Liver (tissue), 9 donors: ENCODE measurements around the gene MADD. TPM values are rescaled to one million over a fixed set of nuclear protein-coding genes. Genes with fewer than 3 reads are reported as not detected.

ENCODE experiments used
- DNase-seq: peaks from one replicate; pipeline ENCODE4 v3.0.0-alpha.2; 2017; ENCODE audit warnings: low spot score
- H3K27ac ChIP-seq, 2 donors: one replicate each; pipeline ENCODE4 v1.7.0; 2013; ENCODE audit warnings: inconsistent platforms in 2 of 2, low read length in 2 of 2, control low read depth in 1 of 2, low read depth in 1 of 2, mild to moderate bottlenecking in 1 of 2
- H3K27me3 ChIP-seq, 4 donors: one replicate each; pipeline versions ENCODE4 v1.6.1 to v1.7.0; 2013; ENCODE audit warnings: low read length in 3 of 4, inconsistent platforms in 1 of 4, mild to moderate bottlenecking in 1 of 4, moderate library complexity in 1 of 4; ENCODE audit not compliant: control insufficient read depth in 4 of 4, insufficient read depth in 4 of 4
- H3K36me3 ChIP-seq, 4 donors: one replicate each; pipeline versions ENCODE4 v1.6.1 to v1.7.0; 2013; ENCODE audit warnings: low read length in 3 of 4, mild to moderate bottlenecking in 3 of 4, low read depth in 1 of 4, moderate library complexity in 1 of 4; ENCODE audit not compliant: control insufficient read depth in 4 of 4, insufficient read depth in 3 of 4
- H3K4me1 ChIP-seq, 4 donors: one replicate each; pipeline versions ENCODE4 v1.6.1 to v1.7.0; 2013; ENCODE audit warnings: low read length in 3 of 4, mild to moderate bottlenecking in 3 of 4, moderate library complexity in 1 of 4; ENCODE audit not compliant: control insufficient read depth in 4 of 4, insufficient read depth in 4 of 4
- H3K4me3 ChIP-seq, 3 donors: one replicate each; pipeline versions ENCODE4 v1.6.1 to v1.7.0; 2013; ENCODE audit warnings: low read length in 3 of 3, control low read depth in 1 of 3, low read depth in 1 of 3, mild to moderate bottlenecking in 1 of 3
- H3K9ac ChIP-seq, 2 donors: one replicate each; pipeline ENCODE4 v1.7.0; 2013; ENCODE audit warnings: low read length in 2 of 2, mild to moderate bottlenecking in 2 of 2, moderate library complexity in 2 of 2, control low read depth in 1 of 2, low read depth in 1 of 2
- H3K9me3 ChIP-seq, 4 donors: one replicate each; pipeline versions ENCODE4 v1.6.1 to v1.7.0; 2013; ENCODE audit warnings: low read length in 3 of 4; ENCODE audit not compliant: control insufficient read depth in 4 of 4
- CTCF ChIP-seq: fragments of 150-350 bp; IDR thresholded peaks from 2 replicates; pipeline ENCODE4 v1.5.1; 2017; ENCODE audit warnings: improper control_type of control experiment, low read depth, low read length; ENCODE audit not compliant: missing input control
- EGR1 ChIP-seq, 2 donors: IDR thresholded peaks; 2 replicates each; pipeline ENCODE4 v1.6.1; 2016 to 2018; ENCODE audit warnings: antibody characterized with exemption in 2 of 2, low read depth in 2 of 2
- FOXA1 ChIP-seq: IDR thresholded peaks from 2 replicates; pipeline ENCODE4 v1.6.1; 2016; ENCODE audit warnings: antibody characterized with exemption
- FOXA2 ChIP-seq: IDR thresholded peaks from 2 replicates; pipeline ENCODE4 v1.6.1; 2016; ENCODE audit warnings: antibody characterized with exemption
- HNF4A ChIP-seq, 2 donors: conservative IDR thresholded peaks; 2 replicates each; pipeline ENCODE4 v1.6.1; 2016; ENCODE audit warnings: antibody characterized with exemption in 2 of 2, mild to moderate bottlenecking in 2 of 2
- HNF4G ChIP-seq: IDR thresholded peaks from 2 replicates; pipeline ENCODE4 v1.6.1; 2016; ENCODE audit warnings: antibody characterized with exemption
- JUND ChIP-seq, 2 donors: IDR thresholded peaks; 2 replicates each; pipeline ENCODE4 v1.6.1; 2016; ENCODE audit warnings: antibody characterized with exemption in 2 of 2
- MAX ChIP-seq: IDR thresholded peaks from 2 replicates; pipeline ENCODE4 v1.6.1; 2016; ENCODE audit warnings: antibody characterized with exemption
- NR2F2 ChIP-seq: IDR thresholded peaks from 2 replicates; pipeline ENCODE4 v1.6.1; 2016; ENCODE audit warnings: antibody characterized with exemption
- RAD21 ChIP-seq, 2 donors: IDR thresholded peaks; 2 replicates each; pipeline ENCODE4 v1.6.1; 2016; ENCODE audit warnings: antibody characterized with exemption in 2 of 2, mild to moderate bottlenecking in 2 of 2
- REST ChIP-seq: IDR thresholded peaks from 2 replicates; pipeline ENCODE4 v1.6.1; 2016; ENCODE audit warnings: antibody characterized with exemption, mild to moderate bottlenecking
- RXRA ChIP-seq, 2 donors: IDR thresholded peaks; 2 replicates each; pipeline ENCODE4 v1.6.1; 2017 to 2018; ENCODE audit warnings: antibody characterized with exemption in 2 of 2, mild to moderate bottlenecking in 1 of 2
- SP1 ChIP-seq: IDR thresholded peaks from 2 replicates; pipeline ENCODE4 v1.6.1; 2018; ENCODE audit warnings: antibody characterized with exemption, mild to moderate bottlenecking
- TAF1 ChIP-seq: conservative IDR thresholded peaks from 2 replicates; pipeline ENCODE4 v1.6.1; 2016; ENCODE audit warnings: antibody characterized with exemption, mild to moderate bottlenecking
- WGBS: extraction: QIAGEN DNeasy Blood & Tissue Kit; methylation state at CpG from one replicate; pipeline ENCODE4 v1.1.7; 2013; 5-methylcytosine and 5-hydroxymethylcytosine counted together
- polyA plus RNA-seq, 2 donors: library from polyadenylated mRNA; stranded (reverse) in 1 of 2; unstranded in 1 of 2; fragments of 200-250 nt in 1 of 2; fragments of >200 nt in 1 of 2; fragmentation: Nextera tagmentation in 1 of 2; extraction: Ambion mirVana in 1 of 2; gene quantifications; one replicate each; pipeline versions ENCODE4 v1.2.1 to v1.2.3, GENCODE V29; 2013 to 2015
- total RNA-seq, 2 donors: library from RNA; depleted of rRNA; stranded (reverse); fragments of >200 nt; gene quantifications; one replicate each; pipeline ENCODE4 v1.2.3, GENCODE V29; 2014
- TF ChIP-seq, protein P1 (sequence below): IDR thresholded peaks from 2 replicates; pipeline ENCODE4 v1.6.1; 2016; ENCODE audit warnings: antibody characterized with exemption
- TF ChIP-seq, protein P2 (sequence below): IDR thresholded peaks from 2 replicates; pipeline ENCODE4 v1.6.1; 2016; ENCODE audit warnings: antibody characterized with exemption
- donor health status: healthy.
- donor health status: healthy.
- donor health status: healthy.
- donor health status: healthy.
- donor health status: healthy.

Gene MADD
- total and polyA plus RNA-seq, 4 donors: 9.9 to 20.5 (median 11.1) TPM

DNA sequence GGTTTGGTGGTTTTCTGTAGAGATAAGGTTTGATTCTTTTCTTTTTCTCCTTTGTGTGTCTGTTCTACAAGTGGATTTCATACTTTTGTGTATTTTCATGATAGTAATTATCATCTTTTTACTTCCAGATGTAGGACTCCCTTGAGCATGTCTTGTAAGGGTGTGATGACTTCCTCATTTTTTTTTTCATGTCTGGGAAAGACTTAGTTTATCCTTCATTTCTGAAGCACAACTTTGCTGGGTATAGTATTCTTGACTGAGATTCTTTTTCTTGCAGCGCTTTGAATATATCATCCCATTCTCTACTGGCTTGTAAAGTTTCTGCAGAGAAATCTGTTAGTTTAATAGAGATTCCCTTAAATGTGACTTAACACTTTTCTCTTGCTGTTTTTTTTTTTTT, 32.9 kb downstream of the MADD start:
- Histone ChIP-seq H3K4me1 (peaks cover 0 to 11% (median 5%) of the 10 kb centered on the region in 4 donors), H3K36me3 (peaks cover 6 to 56% (median 41%) of the 10 kb centered on the region in 4 donors), H3K9me3 (peaks cover 0 to 3% (median 2%) of the 10 kb centered on the region in 4 donors), H3K27me3 (no peaks in the 10 kb centered on the region), H3K27ac (no peak overlapping the region), H3K4me3 (no peak overlapping the region), H3K9ac (no peak overlapping the region)
- no peak for DNase-seq
- WGBS: 98% methylated on average over 1 of the region's 1 CpG
- no peak for TF ChIP-seq RXRA (IDR thresholded peaks at IDR 0.05)
- TF ChIP-seq CTCF: no peak
- no peak for TF ChIP-seq RAD21 (IDR thresholded peaks at IDR 0.05)
- TF ChIP-seq MAX: no peak
- no peak for TF ChIP-seq JUND (IDR thresholded peaks at IDR 0.05)
- TF ChIP-seq, protein P1, sequence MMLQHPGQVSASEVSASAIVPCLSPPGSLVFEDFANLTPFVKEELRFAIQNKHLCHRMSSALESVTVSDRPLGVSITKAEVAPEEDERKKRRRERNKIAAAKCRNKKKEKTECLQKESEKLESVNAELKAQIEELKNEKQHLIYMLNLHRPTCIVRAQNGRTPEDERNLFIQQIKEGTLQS: no peak
- no peak for TF ChIP-seq TAF1
- no peak for TF ChIP-seq FOXA2
- no peak for TF ChIP-seq HNF4A (conservative IDR thresholded peaks at IDR 0.05)
- TF ChIP-seq FOXA1: no peak
- no peak for TF ChIP-seq HNF4G
- TF ChIP-seq NR2F2: no peak
- TF ChIP-seq REST: no peak

DNA sequence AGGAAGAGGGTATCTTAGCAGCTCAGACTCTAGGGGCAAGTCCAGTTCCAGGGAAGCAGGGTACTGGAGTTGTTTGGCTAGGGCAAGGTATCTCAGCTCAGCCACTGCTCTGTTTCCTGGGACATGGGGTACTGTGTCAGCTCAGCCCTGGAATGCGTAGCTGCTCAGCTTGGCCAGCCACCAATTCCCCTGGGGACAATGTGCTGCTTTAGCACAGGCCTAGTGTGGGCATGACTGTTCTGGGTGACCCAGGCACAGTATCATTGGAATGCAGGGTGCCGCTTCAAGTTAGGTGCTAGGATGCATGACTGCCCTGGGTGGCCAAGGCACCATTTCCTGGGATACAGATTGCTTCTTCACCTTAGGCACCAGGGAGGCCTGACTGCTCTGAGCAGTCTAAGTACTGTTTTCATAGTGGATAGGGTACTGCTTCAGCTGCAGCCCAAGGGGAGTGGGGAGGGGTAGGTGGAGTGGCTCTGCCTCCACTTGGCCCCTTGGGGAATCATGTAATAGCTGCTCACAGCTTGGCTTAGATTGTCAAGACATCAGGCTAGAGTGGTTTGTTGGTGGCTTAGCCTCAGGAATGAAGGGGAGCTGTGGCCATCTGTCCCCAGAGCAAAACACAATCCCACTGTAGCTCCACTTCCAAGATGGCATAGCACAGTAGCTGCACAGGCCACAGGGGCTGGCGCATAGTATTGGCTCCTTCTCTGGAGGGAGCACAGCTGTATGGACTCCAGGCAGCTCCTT, 36.0 kb downstream of the MADD start:
- Histone ChIP-seq H3K4me3 (no peak overlapping the region), H3K4me1 (peaks cover 0 to 14% (median 10%) of the 10 kb centered on the region in 4 donors), H3K27ac (no peak overlapping the region), H3K9me3 (no peaks in the 10 kb centered on the region), H3K9ac (no peak overlapping the region), H3K36me3 (peaks cover 8 to 57% (median 39%) of the 10 kb centered on the region in 4 donors), H3K27me3 (no peaks in the 10 kb centered on the region)
- DNase-seq: no peak
- TF ChIP-seq REST (no peak), RAD21 (IDR thresholded peaks at IDR 0.05) (no peak), FOXA1 (no peak), FOXA2 (no peak), EGR1 (IDR thresholded peaks at IDR 0.05; ENCODE audit: low read depth in 2 of 2) (no peak), RXRA (IDR thresholded peaks at IDR 0.05) (no peak), SP1 (no peak), HNF4G (no peak)
- TF ChIP-seq, protein P1: no peak
- TF ChIP-seq, protein P2, sequence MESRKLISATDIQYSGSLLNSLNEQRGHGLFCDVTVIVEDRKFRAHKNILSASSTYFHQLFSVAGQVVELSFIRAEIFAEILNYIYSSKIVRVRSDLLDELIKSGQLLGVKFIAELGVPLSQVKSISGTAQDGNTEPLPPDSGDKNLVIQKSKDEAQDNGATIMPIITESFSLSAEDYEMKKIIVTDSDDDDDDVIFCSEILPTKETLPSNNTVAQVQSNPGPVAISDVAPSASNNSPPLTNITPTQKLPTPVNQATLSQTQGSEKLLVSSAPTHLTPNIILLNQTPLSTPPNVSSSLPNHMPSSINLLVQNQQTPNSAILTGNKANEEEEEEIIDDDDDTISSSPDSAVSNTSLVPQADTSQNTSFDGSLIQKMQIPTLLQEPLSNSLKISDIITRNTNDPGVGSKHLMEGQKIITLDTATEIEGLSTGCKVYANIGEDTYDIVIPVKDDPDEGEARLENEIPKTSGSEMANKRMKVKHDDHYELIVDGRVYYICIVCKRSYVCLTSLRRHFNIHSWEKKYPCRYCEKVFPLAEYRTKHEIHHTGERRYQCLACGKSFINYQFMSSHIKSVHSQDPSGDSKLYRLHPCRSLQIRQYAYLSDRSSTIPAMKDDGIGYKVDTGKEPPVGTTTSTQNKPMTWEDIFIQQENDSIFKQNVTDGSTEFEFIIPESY: no peak
- 90% methylated on average over 3 of the region's 3 CpGs for WGBS
